ENCODE measurements around the gene PAQR7.

The PAQR7 gene, protein sequence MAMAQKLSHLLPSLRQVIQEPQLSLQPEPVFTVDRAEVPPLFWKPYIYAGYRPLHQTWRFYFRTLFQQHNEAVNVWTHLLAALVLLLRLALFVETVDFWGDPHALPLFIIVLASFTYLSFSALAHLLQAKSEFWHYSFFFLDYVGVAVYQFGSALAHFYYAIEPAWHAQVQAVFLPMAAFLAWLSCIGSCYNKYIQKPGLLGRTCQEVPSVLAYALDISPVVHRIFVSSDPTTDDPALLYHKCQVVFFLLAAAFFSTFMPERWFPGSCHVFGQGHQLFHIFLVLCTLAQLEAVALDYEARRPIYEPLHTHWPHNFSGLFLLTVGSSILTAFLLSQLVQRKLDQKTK
- total RNA-seq = 2.9 to 3.9 (median 3.3) reads per million in 3 donors

DNA sequence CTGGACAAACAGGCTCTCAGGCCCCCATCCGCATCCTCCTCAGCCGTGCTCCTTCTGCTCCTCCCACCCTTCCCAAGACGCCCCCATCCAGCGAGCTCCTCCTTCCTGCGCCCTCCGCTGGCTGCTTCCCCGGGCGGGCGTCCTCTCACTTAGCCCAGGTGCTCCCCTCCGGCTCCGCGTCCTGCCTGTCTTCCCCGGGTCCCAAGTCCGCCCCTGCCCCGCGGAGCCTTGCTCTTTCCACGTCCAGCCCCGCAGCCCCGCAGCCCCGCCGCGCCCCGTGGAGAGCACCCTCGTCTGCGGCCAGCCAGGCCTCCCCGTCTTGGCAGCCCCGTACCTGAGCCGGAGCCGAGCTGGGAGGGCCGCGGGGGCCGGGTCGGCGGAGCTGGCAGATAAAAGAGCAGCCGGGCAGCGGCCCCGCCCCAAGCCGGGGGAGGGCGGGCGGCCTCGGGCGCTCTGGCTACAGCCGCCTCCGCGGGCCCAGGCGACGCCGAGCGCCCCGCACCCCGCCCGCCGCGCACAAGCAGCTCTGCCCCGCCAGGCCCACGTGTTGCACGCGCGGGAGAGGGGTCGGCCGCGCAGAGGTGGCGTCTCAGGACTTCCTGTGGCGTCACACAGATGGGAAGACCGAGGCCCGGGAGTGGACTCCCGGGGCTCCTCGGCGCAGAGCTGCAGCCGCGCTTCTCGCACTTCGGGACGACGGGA is at the start of gene PAQR7:
Gene PAQR7, minus strand, starts transcription at position 555 of the 702 bp plus-strand sequence. CDS start 11,869 bp downstream, outside the sequence.
- H3K4me3 ChIP-seq (ENCODE audit: insufficient read depth, low read depth, low read length, poor library complexity, severe bottlenecking) = peak within 1 kb of the TSS; percentile 68
- DNase-seq = peak; percentile 29 to 49 (median 44)
- H3K27ac ChIP-seq (ENCODE audit: insufficient read depth, low read length, poor library complexity, severe bottlenecking) = peak within 1 kb of the TSS; percentile 25
- no peaks in the 10 kb centered on the region for H3K36me3 ChIP-seq (ENCODE audit: control insufficient read depth, insufficient read depth, low read length)
- H3K27me3 ChIP-seq (replicated peaks; ENCODE audit: control insufficient read depth, insufficient read depth, low read length, poor library complexity, severe bottlenecking) = no peaks in the 10 kb centered on the region
- H3K9me3 ChIP-seq (ENCODE audit: control insufficient read depth, low read length) = no peaks in the 10 kb centered on the region
- peaks cover 10% of the 10 kb centered on the region for H3K4me1 ChIP-seq (ENCODE audit: control insufficient read depth, insufficient read depth, low read length, poor library complexity, severe bottlenecking)

DNA sequence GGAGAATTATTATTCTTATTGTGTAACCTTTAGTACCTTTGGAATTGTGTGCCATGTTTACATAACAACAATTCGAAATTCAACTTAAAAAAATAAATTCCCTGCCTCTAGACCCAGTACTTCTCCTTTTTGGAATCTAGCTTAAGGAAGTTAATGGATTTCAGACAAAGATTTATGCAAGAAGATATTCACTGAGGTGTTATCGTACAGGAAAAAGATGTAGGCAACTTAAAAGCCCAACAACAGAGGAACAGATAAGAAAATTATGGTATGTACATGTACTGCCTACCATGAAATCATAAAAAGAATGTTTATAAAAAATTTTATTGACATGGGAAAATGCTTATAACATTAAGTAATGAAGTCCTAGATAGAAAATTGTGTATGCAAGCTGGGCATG is 48.9 kb upstream of the PAQR7 start:
- H3K4me1 ChIP-seq (ENCODE audit: control insufficient read depth, insufficient read depth, low read length, poor library complexity, severe bottlenecking) = peaks cover 15% of the 10 kb centered on the region
- H3K27me3 ChIP-seq (replicated peaks; ENCODE audit: control insufficient read depth, insufficient read depth, low read length, poor library complexity, severe bottlenecking) = no peaks in the 10 kb centered on the region
- H3K9me3 ChIP-seq (ENCODE audit: control insufficient read depth, low read length) = no peaks in the 10 kb centered on the region
- no peak overlapping the region for H3K4me3 ChIP-seq (ENCODE audit: insufficient read depth, low read depth, low read length, poor library complexity, severe bottlenecking)
- H3K27ac ChIP-seq (ENCODE audit: insufficient read depth, low read length, poor library complexity, severe bottlenecking) = no peak overlapping the region
- H3K36me3 ChIP-seq (ENCODE audit: control insufficient read depth, insufficient read depth, low read length) = no peaks in the 10 kb centered on the region
- DNase-seq = no peak

DNA sequence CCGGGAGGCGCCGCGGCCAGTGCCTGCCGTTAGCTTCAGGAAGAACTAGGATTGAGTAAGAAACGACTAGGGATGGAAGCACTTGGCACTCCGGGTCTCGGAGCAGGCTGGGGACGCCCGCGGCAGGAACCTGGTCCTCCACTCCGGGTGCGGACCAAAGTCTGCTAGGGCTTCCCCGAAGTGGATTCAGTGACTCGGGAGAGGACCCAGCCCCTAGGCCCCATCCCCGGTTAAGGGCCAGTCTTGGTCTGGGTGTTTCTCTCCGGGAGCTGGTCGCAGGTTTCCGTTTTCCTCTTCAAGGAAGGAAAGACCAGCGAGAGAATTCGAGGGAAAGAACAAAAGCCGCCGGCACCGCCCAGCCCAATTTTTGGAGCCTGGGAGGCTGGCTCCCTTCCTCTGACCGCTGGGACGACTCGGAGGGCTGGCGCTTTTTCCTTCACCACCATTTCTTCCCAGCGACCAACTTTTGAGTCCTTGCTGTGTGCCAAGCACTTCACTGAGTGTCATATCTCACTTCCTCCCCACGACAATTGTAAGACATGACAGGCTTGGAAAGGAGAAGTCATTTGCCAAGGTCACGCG is 47.6 kb upstream of the PAQR7 start:
- Histone ChIP-seq H3K4me1 (ENCODE audit: control insufficient read depth, insufficient read depth, low read length, poor library complexity, severe bottlenecking) (peaks cover 18% of the 10 kb centered on the region), H3K27me3 (replicated peaks; ENCODE audit: control insufficient read depth, insufficient read depth, low read length, poor library complexity, severe bottlenecking) (no peaks in the 10 kb centered on the region), H3K27ac (ENCODE audit: insufficient read depth, low read length, poor library complexity, severe bottlenecking) (no peak overlapping the region), H3K4me3 (ENCODE audit: insufficient read depth, low read depth, low read length, poor library complexity, severe bottlenecking) (peak overlapping the region; percentile 57), H3K36me3 (ENCODE audit: control insufficient read depth, insufficient read depth, low read length) (no peaks in the 10 kb centered on the region), H3K9me3 (ENCODE audit: control insufficient read depth, low read length) (no peaks in the 10 kb centered on the region)
- DNase-seq = no peak

DNA sequence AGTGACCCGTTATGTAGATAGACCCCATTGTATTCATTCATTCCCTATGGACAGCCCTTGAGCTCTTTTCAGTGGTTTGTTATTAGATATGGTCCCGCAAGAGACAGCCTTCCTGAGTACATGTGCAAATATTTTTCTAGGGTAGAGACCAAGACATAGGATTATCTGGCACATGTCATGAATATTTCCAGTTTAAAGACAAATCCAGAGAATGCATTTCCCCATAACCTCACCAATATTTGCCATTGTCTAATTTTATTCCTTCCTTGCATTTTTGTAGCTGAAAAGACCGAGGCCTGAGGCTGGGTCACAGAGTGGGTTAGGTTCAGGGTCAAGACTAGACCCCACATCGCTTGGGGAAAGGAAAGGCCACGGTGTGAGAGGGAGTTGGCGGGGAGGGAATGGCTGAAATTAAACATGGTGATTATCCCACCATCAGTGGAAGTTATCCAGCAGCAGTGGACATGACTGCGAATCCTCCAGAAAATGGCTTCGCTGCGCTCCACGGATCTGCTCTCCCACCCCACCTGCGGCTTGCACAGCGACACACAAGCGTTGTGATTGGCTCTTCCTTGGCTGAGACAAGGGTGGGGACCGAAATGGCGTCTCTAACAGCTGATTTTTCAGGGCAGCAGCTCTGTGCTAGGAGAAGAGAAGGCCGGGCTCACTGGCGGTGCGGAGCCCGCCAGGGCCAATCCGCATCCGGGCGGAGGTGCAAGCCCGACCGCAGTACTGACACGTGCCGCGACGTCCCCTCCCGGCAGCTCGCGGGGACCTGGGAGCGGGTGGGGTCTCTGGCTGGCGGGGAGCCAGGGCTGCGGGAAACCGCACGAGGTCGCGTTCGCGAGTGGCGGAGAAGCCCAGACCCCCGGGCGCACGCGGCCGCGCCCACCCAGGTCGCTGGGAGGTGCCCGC is 46.8 kb upstream of the PAQR7 start:
- Histone ChIP-seq H3K36me3 (ENCODE audit: control insufficient read depth, insufficient read depth, low read length) (no peaks in the 10 kb centered on the region), H3K27ac (ENCODE audit: insufficient read depth, low read length, poor library complexity, severe bottlenecking) (peak overlapping the region; percentile 5), H3K27me3 (replicated peaks; ENCODE audit: control insufficient read depth, insufficient read depth, low read length, poor library complexity, severe bottlenecking) (no peaks in the 10 kb centered on the region), H3K4me1 (ENCODE audit: control insufficient read depth, insufficient read depth, low read length, poor library complexity, severe bottlenecking) (peaks cover 23% of the 10 kb centered on the region), H3K9me3 (ENCODE audit: control insufficient read depth, low read length) (no peaks in the 10 kb centered on the region), H3K4me3 (ENCODE audit: insufficient read depth, low read depth, low read length, poor library complexity, severe bottlenecking) (peak overlapping the region; percentile 57)
- DNase-seq = peak; percentile 24 to 27 (median 25)

DNA sequence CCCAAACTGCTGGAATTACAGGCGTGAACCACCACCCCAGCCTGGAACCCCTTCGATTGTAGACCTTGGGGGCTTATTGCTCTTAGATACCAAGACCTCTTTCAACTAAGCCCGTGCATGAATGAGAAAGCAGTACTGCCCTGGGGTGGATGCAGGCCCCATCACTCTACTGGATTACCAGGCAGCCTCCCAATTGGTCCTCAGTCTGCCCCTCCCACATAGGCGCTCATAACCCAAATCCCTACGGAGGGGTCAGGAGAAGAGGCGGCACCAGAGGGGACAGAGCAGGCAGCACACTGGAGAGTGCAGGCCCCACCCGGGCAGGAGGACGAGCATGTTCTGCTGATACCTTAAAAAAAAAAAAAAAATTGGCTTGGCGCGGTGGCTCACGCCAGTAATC is 43.1 kb upstream of the PAQR7 start:
- Histone ChIP-seq H3K27me3 (replicated peaks; ENCODE audit: control insufficient read depth, insufficient read depth, low read length, poor library complexity, severe bottlenecking) (no peaks in the 10 kb centered on the region), H3K27ac (ENCODE audit: insufficient read depth, low read length, poor library complexity, severe bottlenecking) (no peak overlapping the region), H3K36me3 (ENCODE audit: control insufficient read depth, insufficient read depth, low read length) (no peaks in the 10 kb centered on the region), H3K9me3 (ENCODE audit: control insufficient read depth, low read length) (no peaks in the 10 kb centered on the region), H3K4me3 (ENCODE audit: insufficient read depth, low read depth, low read length, poor library complexity, severe bottlenecking) (no peak overlapping the region), H3K4me1 (ENCODE audit: control insufficient read depth, insufficient read depth, low read length, poor library complexity, severe bottlenecking) (peaks cover 23% of the 10 kb centered on the region)
- no peak for DNase-seq

DNA sequence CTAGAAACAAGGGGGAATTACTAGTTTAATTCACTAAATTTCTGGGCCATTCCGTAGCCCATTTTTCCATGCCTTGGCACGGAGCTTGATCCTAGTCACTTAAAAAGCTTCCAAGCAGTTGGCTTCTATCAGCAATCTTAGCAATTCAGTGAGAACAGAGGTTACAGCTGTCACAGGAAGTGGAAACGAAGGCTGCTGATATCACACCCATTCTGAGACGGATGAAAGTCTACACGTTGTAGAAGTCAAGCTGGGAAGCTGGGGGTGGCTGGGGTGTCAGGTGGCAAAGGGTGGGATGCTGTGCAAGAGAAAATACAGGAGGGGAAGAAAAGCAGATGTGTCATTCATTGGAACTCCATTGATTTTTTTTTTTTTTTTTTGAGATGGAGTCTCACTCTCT is 42.5 kb upstream of the PAQR7 start:
- H3K9me3 ChIP-seq (ENCODE audit: control insufficient read depth, low read length) = no peaks in the 10 kb centered on the region
- H3K4me1 ChIP-seq (ENCODE audit: control insufficient read depth, insufficient read depth, low read length, poor library complexity, severe bottlenecking) = peaks cover 20% of the 10 kb centered on the region
- H3K27me3 ChIP-seq (replicated peaks; ENCODE audit: control insufficient read depth, insufficient read depth, low read length, poor library complexity, severe bottlenecking) = no peaks in the 10 kb centered on the region
- no peak overlapping the region for H3K4me3 ChIP-seq (ENCODE audit: insufficient read depth, low read depth, low read length, poor library complexity, severe bottlenecking)
- no peaks in the 10 kb centered on the region for H3K36me3 ChIP-seq (ENCODE audit: control insufficient read depth, insufficient read depth, low read length)
- no peak for DNase-seq
- no peak overlapping the region for H3K27ac ChIP-seq (ENCODE audit: insufficient read depth, low read length, poor library complexity, severe bottlenecking)

DNA sequence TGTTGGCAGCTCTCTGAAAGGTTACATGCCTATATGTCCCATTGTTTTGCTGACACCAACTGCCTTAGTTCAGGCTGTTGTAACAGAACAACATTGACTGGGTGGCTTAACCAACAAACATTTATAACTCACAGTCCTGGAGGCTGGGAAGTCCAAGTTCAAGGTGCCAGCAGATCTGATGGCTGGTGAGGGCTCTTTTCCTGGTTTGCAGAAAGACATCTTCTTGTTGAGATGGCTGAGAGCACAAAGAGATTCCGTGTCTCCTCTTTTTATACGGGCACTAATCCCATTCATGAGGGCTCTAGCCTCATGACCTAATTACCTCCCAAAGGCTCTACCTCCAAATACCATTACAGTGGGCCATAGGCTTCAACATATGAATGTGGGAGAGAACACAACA is 41.0 kb upstream of the PAQR7 start:
- no peaks in the 10 kb centered on the region for H3K9me3 ChIP-seq (ENCODE audit: control insufficient read depth, low read length)
- DNase-seq = no peak
- H3K27me3 ChIP-seq (replicated peaks; ENCODE audit: control insufficient read depth, insufficient read depth, low read length, poor library complexity, severe bottlenecking) = no peaks in the 10 kb centered on the region
- H3K36me3 ChIP-seq (ENCODE audit: control insufficient read depth, insufficient read depth, low read length) = no peaks in the 10 kb centered on the region
- H3K4me3 ChIP-seq (ENCODE audit: insufficient read depth, low read depth, low read length, poor library complexity, severe bottlenecking) = no peak overlapping the region
- H3K27ac ChIP-seq (ENCODE audit: insufficient read depth, low read length, poor library complexity, severe bottlenecking) = no peak overlapping the region
- H3K4me1 ChIP-seq (ENCODE audit: control insufficient read depth, insufficient read depth, low read length, poor library complexity, severe bottlenecking) = peaks cover 9% of the 10 kb centered on the region

DNA sequence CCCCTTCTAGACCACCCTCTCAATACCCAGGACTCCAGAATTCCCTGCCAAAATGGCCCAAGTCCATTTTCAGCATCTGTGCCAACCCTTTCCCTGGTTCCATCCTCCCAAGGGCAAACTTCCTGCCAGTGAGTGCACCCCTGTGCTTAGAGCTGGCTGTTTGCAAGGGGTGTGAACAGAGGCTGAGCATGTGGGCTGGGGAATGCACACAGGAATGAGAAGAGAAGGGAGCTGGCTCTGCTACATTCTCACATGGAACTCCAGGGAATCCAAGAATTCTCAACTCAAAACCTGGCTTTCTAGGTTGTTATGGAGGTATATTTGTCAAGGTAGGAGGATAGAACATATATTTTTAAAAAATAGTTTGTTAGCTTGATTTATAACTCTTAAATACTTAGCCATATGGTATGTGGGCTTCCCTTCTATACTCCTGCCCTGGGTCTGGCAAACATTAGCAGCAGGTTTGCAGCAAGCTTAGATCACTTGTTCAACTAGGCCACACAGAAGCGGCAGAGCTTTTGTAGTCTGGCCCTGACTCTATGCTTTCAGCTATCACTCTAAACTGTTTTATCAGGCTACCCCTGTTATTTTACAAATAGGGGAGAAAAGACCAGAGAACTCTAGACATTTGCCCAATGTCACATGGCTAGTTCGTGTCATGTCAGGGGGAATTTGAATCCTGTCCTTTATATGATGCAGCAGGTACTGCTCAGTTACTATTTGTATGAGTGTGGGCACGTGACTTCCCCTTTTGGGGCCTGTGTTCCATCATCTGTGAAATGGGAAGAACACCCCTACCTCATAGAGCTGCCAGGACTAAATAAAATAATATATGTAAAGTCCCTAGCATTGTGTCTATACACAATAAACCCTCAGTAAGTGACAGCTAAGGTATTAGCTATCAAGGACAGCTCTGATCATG is 38.8 kb upstream of the PAQR7 start:
- no peaks in the 10 kb centered on the region for H3K9me3 ChIP-seq (ENCODE audit: control insufficient read depth, low read length)
- H3K27ac ChIP-seq (ENCODE audit: insufficient read depth, low read length, poor library complexity, severe bottlenecking) = no peak overlapping the region
- no peak for DNase-seq
- H3K27me3 ChIP-seq (replicated peaks; ENCODE audit: control insufficient read depth, insufficient read depth, low read length, poor library complexity, severe bottlenecking) = no peaks in the 10 kb centered on the region
- no peak overlapping the region for H3K4me3 ChIP-seq (ENCODE audit: insufficient read depth, low read depth, low read length, poor library complexity, severe bottlenecking)
- H3K36me3 ChIP-seq (ENCODE audit: control insufficient read depth, insufficient read depth, low read length) = no peaks in the 10 kb centered on the region
- peaks cover 9% of the 10 kb centered on the region for H3K4me1 ChIP-seq (ENCODE audit: control insufficient read depth, insufficient read depth, low read length, poor library complexity, severe bottlenecking)

DNA sequence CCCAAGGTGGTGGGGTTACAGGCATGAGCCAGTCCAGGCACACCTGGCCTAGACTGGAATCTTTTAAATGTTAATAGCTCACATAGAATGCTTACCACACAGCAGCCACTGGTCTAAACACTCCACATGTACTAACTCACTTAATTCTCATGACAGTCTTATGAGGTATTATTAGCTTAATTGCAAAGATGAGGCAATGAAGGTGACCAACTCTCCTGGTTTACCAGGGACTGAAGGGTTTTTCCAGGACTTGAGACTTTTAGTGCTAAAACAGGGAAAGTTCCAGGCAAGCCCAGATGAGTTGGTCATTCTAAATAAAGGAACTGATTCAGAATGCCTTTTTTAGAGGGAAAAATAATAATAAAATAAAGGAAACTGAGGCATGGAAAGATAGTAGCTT is 37.7 kb upstream of the PAQR7 start:
- Histone ChIP-seq H3K4me3 (ENCODE audit: insufficient read depth, low read depth, low read length, poor library complexity, severe bottlenecking) (no peak overlapping the region), H3K4me1 (ENCODE audit: control insufficient read depth, insufficient read depth, low read length, poor library complexity, severe bottlenecking) (peaks cover 5% of the 10 kb centered on the region), H3K27me3 (replicated peaks; ENCODE audit: control insufficient read depth, insufficient read depth, low read length, poor library complexity, severe bottlenecking) (no peaks in the 10 kb centered on the region), H3K9me3 (ENCODE audit: control insufficient read depth, low read length) (no peaks in the 10 kb centered on the region), H3K27ac (ENCODE audit: insufficient read depth, low read length, poor library complexity, severe bottlenecking) (no peak overlapping the region), H3K36me3 (ENCODE audit: control insufficient read depth, insufficient read depth, low read length) (no peaks in the 10 kb centered on the region)
- DNase-seq = no peak

Data from effector memory CD4-positive, alpha-beta T cell (primary cell).